Activated CD4-positive, alpha-beta T cell treated with anti-CD3 and anti-CD28 coated beads, Interleukin-2, Interleukin-4, amounts not matched to agents 100 ng/mL and 50 ng/mL, durations not matched to agents 16 hours and 8 hours (primary cell): ENCODE results near the gene TNFRSF8.
A peak's percentile ranks its signal among the peaks of the same experiment; 100 is the strongest.
"Not testable (repeated sequence)": the region's sequence is repeated elsewhere in the genome, so short reads cannot be mapped to it uniquely, and the experiment has no call there.

Source experiments
- DNase-seq: peaks from one replicate; pipeline ENCODE4 v3.0.0-alpha.2; 2020; ENCODE audit warnings: low spot score

Gene TNFRSF8

GRCh38 chr1:12063141-12064072 lies at the start of gene TNFRSF8:
TSS of gene TNFRSF8 (plus strand) at chr1:12063303. CDS start at chr1:12063599, 296 bp downstream.
- DNase-seq, result peak; percentile 87

- DNase-seq, result peak; percentile 57
These were observed 48.7 kb upstream of the TNFRSF8 start for GRCh38 chr1:12014141-12014991.

GRCh38 chr1:12015001-12015491 lies 48.1 kb upstream of the TNFRSF8 start:
- no peak for DNase-seq

GRCh38 chr1:12015499-12015898 lies 47.6 kb upstream of the TNFRSF8 start:
- no peak for DNase-seq

GRCh38 chr1:12016182-12016581 lies 46.9 kb upstream of the TNFRSF8 start:
- no peak for DNase-seq

- no peak for DNase-seq
These were observed 43.1 kb upstream of the TNFRSF8 start for GRCh38 chr1:12019858-12020509.

GRCh38 chr1:12021616-12022015 lies 41.5 kb upstream of the TNFRSF8 start:
- no peak for DNase-seq

- DNase-seq, result no peak
These were observed 41.1 kb upstream of the TNFRSF8 start for GRCh38 chr1:12022036-12022435.

GRCh38 chr1:12026586-12026985 lies 36.5 kb upstream of the TNFRSF8 start:
- DNase-seq, result no peak

GRCh38 chr1:12028248-12028647 lies 34.9 kb upstream of the TNFRSF8 start:
- no peak for DNase-seq

GRCh38 chr1:12028957-12029511 lies 34.1 kb upstream of the TNFRSF8 start:
- DNase-seq, result no peak

GRCh38 chr1:12029720-12030339 lies 33.3 kb upstream of the TNFRSF8 start:
- no peak for DNase-seq

GRCh38 chr1:12031039-12031980 lies 31.8 kb upstream of the TNFRSF8 start:
- peak; percentile 51 for DNase-seq

GRCh38 chr1:12032161-12032621 lies 30.9 kb upstream of the TNFRSF8 start:
- DNase-seq, result no peak

- not testable (repeated sequence) for DNase-seq
These were observed 29.7 kb upstream of the TNFRSF8 start for GRCh38 chr1:12033441-12033840.

GRCh38 chr1:12034381-12034801 lies 28.7 kb upstream of the TNFRSF8 start:
- DNase-seq, result no peak

- DNase-seq, result no peak
These were observed 27.8 kb upstream of the TNFRSF8 start for GRCh38 chr1:12035312-12035711.

- DNase-seq, result no peak
These were observed 25.4 kb upstream of the TNFRSF8 start for GRCh38 chr1:12037486-12038355.
